WTC11 (cell line): ENCODE results near the gene NAA20. TPM values are rescaled to one million over a fixed set of nuclear protein-coding genes. Genes with fewer than 3 reads are reported as not detected.
A peak's percentile ranks its signal among the peaks of the same experiment; 100 is the strongest.

Source experiments
- ATAC-seq: fragments of 200-7000 bp; cut with Tn5 transposase; 2 replicates; pipeline ENCODE4 v1.10.0; 2021; ENCODE audit warnings: mild to moderate bottlenecking, moderate library complexity
- CTCF ChIA-PET: fragments of 300-600 bp; sonication (Branson Sonifier 250); formaldehyde crosslinking; loops from one replicate; lab custom pipeline; 2021; ENCODE audit warnings: antibody characterized with exemption; lab: Charles Lee
- POLR2A ChIA-PET: fragments of 350-600 bp; sonication (Branson Sonifier 250); formaldehyde crosslinking; loops from one replicate; lab custom pipeline; 2021; ENCODE audit warnings: antibody characterized with exemption; lab: Charles Lee
- DNase-seq: peaks from one replicate; pipeline ENCODE4 v3.0.0; 2021; ENCODE audit warnings: low spot score
- H3K27ac Mint-ChIP-seq: 2 replicates; pipeline ENCODE4 v1.8.0; 2021; ENCODE audit warnings: mixed read lengths
- H3K27me3 Mint-ChIP-seq: 2 replicates; pipeline ENCODE4 v1.8.0; 2021; ENCODE audit warnings: low read depth, mild to moderate bottlenecking, moderate library complexity, mixed read lengths
- H3K36me3 Mint-ChIP-seq: 2 replicates; pipeline ENCODE4 v1.8.0; 2021; ENCODE audit warnings: mixed read lengths
- H3K4me1 Mint-ChIP-seq: 2 replicates; pipeline ENCODE4 v1.8.0; 2022; ENCODE audit warnings: mixed read lengths
- H3K4me3 Mint-ChIP-seq: 2 replicates; pipeline ENCODE4 v1.8.0; 2021; ENCODE audit warnings: mild to moderate bottlenecking, moderate library complexity, mixed read lengths
- H3K9me3 Mint-ChIP-seq: 2 replicates; pipeline ENCODE4 v1.8.0; 2021; ENCODE audit warnings: mixed read lengths
- CBFB ChIP-seq: sonication (generic); formaldehyde crosslinking; IDR thresholded peaks from 2 replicates; pipeline ENCODE4 v1.8.1; 2022; ENCODE audit warnings: mild to moderate bottlenecking, low read depth, missing genetic modification reagents
- ELF4 ChIP-seq: sonication (generic); formaldehyde crosslinking; IDR thresholded peaks from 2 replicates; pipeline ENCODE4 v1.8.1; 2022; ENCODE audit warnings: low read depth, mild to moderate bottlenecking, moderate library complexity, missing genetic modification reagents
- ESRRA ChIP-seq: sonication (generic); formaldehyde crosslinking; IDR thresholded peaks from 2 replicates; pipeline ENCODE4 v1.8.1; 2022; ENCODE audit warnings: mild to moderate bottlenecking, missing genetic modification reagents, borderline replicate concordance
- GABPB1 ChIP-seq: sonication (generic); formaldehyde crosslinking; IDR thresholded peaks from 2 replicates; pipeline ENCODE4 v1.8.1; 2023; ENCODE audit warnings: mild to moderate bottlenecking, missing genetic modification reagents
- GTF2I ChIP-seq: fragments of 250-450 bp; sonication (Bioruptor Pico); conservative IDR thresholded peaks from 2 replicates; pipeline ENCODE4 v1.4.0; 2021; ENCODE audit warnings: mild to moderate bottlenecking
- JAZF1 ChIP-seq: fragments of 250-450 bp; sonication (Bioruptor Pico); IDR thresholded peaks from 2 replicates; pipeline ENCODE4 v1.9.0; 2021; ENCODE audit warnings: moderate library complexity, mild to moderate bottlenecking, inconsistent platforms
- JUN ChIP-seq: sonication (generic); formaldehyde crosslinking; IDR thresholded peaks from 2 replicates; pipeline ENCODE4 v1.8.0; 2023; ENCODE audit warnings: mild to moderate bottlenecking, missing genetic modification reagents
- NFATC4 ChIP-seq: fragments of 250-450 bp; sonication (Bioruptor Pico); IDR thresholded peaks from 2 replicates; pipeline ENCODE4 v1.9.0; 2021; ENCODE audit warnings: mild to moderate bottlenecking
- NR3C1 ChIP-seq: sonication (generic); formaldehyde crosslinking; conservative IDR thresholded peaks from 2 replicates; pipeline ENCODE4 v1.8.1; 2023; ENCODE audit warnings: low read depth, mild to moderate bottlenecking, missing genetic modification reagents
- SP1 ChIP-seq: sonication (generic); formaldehyde crosslinking; conservative IDR thresholded peaks from 2 replicates; pipeline ENCODE4 v1.8.1; 2022; ENCODE audit warnings: missing genetic modification reagents
- TEAD4 ChIP-seq: sonication (generic); formaldehyde crosslinking; IDR thresholded peaks from 2 replicates; pipeline ENCODE4 v1.8.0; 2022; ENCODE audit warnings: mild to moderate bottlenecking, missing genetic modification reagents
- TP53 ChIP-seq: sonication (generic); formaldehyde crosslinking; IDR thresholded peaks from 2 replicates; pipeline ENCODE4 v1.8.1; 2023; ENCODE audit warnings: mild to moderate bottlenecking, missing genetic modification reagents
- ZNF138 ChIP-seq: sonication (generic); formaldehyde crosslinking; conservative IDR thresholded peaks from 2 replicates; pipeline ENCODE4 v1.8.1; 2022; ENCODE audit warnings: mild to moderate bottlenecking, moderate library complexity, missing genetic modification reagents
- ZNF232 ChIP-seq: sonication (generic); formaldehyde crosslinking; IDR thresholded peaks from 2 replicates; pipeline ENCODE4 v1.8.0; 2022; ENCODE audit warnings: mild to moderate bottlenecking, missing genetic modification reagents
- total RNA-seq: library from RNA; stranded (reverse); gene quantifications from 3 replicates; pipeline ENCODE4 v1.2.3, GENCODE V29; 2021
- TF ChIP-seq, protein P1 (sequence below): sonication (generic); formaldehyde crosslinking; IDR thresholded peaks from 2 replicates; pipeline ENCODE4 v1.8.1; 2023; ENCODE audit warnings: mild to moderate bottlenecking, missing genetic modification reagents
- TF ChIP-seq, protein P2 (sequence below): sonication (generic); formaldehyde crosslinking; IDR thresholded peaks from 2 replicates; pipeline ENCODE4 v1.8.1; 2022; ENCODE audit warnings: low read depth, missing genetic modification reagents, borderline replicate concordance
- TF ChIP-seq, protein P3 (sequence below): fragments of 250-450 bp; sonication (Bioruptor Pico); IDR thresholded peaks from 2 replicates; pipeline ENCODE4 v1.9.0; 2021; ENCODE audit warnings: moderate library complexity, mild to moderate bottlenecking, inconsistent platforms, borderline replicate concordance
- TF ChIP-seq, protein P4 (sequence below): sonication (generic); formaldehyde crosslinking; IDR thresholded peaks from 2 replicates; pipeline ENCODE4 v1.8.1; 2022; ENCODE audit warnings: missing genetic modification reagents, borderline replicate concordance
- TF ChIP-seq, protein P5 (sequence below): sonication (generic); formaldehyde crosslinking; IDR thresholded peaks from 2 replicates; pipeline ENCODE4 v1.8.1; 2023; ENCODE audit warnings: mild to moderate bottlenecking, missing genetic modification reagents, moderate library complexity

Gene NAA20
- total RNA-seq, 1 experiment from 2014 or later, result 34.0 TPM

DNA sequence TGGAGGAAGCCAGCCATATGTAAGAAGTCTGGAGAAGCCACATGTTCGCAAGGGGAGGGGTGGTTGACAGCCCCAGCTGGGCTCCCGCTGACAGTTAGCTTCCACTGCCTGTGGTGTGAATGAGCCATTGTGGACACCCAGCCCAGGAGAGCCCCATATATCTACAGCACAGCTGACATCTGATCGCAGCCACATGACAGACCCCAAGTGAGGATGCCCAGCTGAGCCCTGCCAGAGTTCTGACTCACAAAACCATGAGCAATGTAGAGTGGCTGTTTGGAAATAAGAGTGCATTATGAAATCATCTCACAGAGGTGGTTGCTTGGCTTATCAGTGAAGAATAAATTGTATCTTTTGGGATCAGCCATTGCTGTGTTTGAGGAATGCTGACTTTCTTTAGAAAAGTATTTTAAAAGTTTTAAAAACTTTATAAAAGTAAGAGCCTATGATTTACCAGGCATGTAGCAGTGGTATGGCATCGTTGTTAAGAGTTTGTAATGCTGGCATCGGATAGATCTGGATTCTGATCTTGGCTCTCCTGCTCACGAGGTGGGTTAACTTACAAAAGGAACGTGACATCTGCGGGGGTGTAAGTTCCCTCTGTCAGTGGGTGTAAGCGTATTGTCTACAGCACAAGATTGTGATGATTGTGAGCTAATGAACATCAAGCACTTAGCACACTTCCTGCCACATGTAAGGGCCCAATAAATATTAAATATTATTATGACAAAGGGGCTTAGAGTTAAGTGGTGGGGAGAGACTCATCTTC lies 59.3 kb downstream of the NAA20 start (continued):
- TF ChIP-seq, protein P1, sequence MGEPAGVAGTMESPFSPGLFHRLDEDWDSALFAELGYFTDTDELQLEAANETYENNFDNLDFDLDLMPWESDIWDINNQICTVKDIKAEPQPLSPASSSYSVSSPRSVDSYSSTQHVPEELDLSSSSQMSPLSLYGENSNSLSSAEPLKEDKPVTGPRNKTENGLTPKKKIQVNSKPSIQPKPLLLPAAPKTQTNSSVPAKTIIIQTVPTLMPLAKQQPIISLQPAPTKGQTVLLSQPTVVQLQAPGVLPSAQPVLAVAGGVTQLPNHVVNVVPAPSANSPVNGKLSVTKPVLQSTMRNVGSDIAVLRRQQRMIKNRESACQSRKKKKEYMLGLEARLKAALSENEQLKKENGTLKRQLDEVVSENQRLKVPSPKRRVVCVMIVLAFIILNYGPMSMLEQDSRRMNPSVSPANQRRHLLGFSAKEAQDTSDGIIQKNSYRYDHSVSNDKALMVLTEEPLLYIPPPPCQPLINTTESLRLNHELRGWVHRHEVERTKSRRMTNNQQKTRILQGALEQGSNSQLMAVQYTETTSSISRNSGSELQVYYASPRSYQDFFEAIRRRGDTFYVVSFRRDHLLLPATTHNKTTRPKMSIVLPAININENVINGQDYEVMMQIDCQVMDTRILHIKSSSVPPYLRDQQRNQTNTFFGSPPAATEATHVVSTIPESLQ (CRISPR knock-in tag), result no peak
- no peak for TF ChIP-seq TP53 (CRISPR knock-in tag)
- TF ChIP-seq TEAD4 (CRISPR knock-in tag), result no peak
- TF ChIP-seq, protein P2, sequence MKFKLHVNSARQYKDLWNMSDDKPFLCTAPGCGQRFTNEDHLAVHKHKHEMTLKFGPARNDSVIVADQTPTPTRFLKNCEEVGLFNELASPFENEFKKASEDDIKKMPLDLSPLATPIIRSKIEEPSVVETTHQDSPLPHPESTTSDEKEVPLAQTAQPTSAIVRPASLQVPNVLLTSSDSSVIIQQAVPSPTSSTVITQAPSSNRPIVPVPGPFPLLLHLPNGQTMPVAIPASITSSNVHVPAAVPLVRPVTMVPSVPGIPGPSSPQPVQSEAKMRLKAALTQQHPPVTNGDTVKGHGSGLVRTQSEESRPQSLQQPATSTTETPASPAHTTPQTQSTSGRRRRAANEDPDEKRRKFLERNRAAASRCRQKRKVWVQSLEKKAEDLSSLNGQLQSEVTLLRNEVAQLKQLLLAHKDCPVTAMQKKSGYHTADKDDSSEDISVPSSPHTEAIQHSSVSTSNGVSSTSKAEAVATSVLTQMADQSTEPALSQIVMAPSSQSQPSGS (CRISPR knock-in tag), result no peak
- no peak for TF ChIP-seq JUN
- TF ChIP-seq, protein P3, sequence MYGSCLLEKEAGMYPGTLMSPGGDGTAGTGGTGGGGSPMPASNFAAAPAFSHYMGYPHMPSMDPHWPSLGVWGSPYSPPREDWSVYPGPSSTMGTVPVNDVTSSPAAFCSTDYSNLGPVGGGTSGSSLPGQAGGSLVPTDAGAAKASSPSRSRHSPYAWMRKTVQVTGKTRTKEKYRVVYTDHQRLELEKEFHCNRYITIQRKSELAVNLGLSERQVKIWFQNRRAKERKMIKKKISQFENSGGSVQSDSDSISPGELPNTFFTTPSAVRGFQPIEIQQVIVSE, result no peak
- TF ChIP-seq GTF2I (CRISPR knock-in tag), result no peak
- TF ChIP-seq ZNF138, result no peak
- TF ChIP-seq SP1 (CRISPR knock-in tag), result no peak
- no peak for TF ChIP-seq ELF4 (CRISPR knock-in tag)
- TF ChIP-seq JAZF1 (CRISPR knock-in tag), result no peak

DNA sequence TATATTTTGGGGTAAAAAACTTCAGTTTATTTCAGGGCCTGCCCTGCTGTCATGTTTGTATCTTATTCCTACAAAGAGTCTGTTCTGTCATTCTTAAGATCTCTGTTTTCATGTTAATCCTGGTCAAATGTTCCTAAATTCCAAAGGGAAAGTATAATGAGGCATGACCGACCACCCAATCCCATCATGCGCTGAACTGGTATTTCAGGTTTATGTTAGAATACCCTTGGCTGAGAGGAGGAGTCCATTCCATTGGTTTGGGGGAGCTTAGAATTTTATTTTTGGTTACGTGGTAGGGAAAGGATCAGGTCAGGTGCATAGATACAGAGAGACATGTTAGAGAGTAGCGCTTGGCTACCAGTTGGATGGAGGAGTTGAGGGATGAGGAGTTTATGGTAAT lies 60.9 kb downstream of the NAA20 start:
- H3K36me3 Mint-ChIP-seq, result no peaks in the 10 kb centered on the region
- no peaks in the 10 kb centered on the region for H3K9me3 Mint-ChIP-seq
- ChIA-PET POLR2A (no interaction called here), CTCF (no interaction called here)
- no peak for DNase-seq
- no peak overlapping the region for H3K4me3 Mint-ChIP-seq
- no peaks in the 10 kb centered on the region for H3K27me3 Mint-ChIP-seq
- no peak for TF ChIP-seq NFATC4 (CRISPR knock-in tag)
- TF ChIP-seq, protein P4, sequence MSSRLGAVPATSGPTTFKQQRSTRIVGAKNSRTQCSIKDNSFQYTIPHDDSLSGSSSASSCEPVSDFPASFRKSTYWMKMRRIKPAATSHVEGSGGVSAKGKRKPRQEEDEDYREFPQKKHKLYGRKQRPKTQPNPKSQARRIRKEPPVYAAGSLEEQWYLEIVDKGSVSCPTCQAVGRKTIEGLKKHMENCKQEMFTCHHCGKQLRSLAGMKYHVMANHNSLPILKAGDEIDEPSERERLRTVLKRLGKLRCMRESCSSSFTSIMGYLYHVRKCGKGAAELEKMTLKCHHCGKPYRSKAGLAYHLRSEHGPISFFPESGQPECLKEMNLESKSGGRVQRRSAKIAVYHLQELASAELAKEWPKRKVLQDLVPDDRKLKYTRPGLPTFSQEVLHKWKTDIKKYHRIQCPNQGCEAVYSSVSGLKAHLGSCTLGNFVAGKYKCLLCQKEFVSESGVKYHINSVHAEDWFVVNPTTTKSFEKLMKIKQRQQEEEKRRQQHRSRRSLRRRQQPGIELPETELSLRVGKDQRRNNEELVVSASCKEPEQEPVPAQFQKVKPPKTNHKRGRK (CRISPR knock-in tag), result no peak
- no peak for TF ChIP-seq ZNF232 (CRISPR knock-in tag)
- no peak for TF ChIP-seq ESRRA (CRISPR knock-in tag)
- no peak for TF ChIP-seq NR3C1 (CRISPR knock-in tag)
- no peak for TF ChIP-seq CBFB (CRISPR knock-in tag)
- 0 out of 2 replicates have a peak overlapping the region, but pooled peaks have one; percentile 21 for H3K27ac Mint-ChIP-seq
- peak; percentile 74 for ATAC-seq
- H3K4me1 Mint-ChIP-seq, result peaks cover 28% of the 10 kb centered on the region

DNA sequence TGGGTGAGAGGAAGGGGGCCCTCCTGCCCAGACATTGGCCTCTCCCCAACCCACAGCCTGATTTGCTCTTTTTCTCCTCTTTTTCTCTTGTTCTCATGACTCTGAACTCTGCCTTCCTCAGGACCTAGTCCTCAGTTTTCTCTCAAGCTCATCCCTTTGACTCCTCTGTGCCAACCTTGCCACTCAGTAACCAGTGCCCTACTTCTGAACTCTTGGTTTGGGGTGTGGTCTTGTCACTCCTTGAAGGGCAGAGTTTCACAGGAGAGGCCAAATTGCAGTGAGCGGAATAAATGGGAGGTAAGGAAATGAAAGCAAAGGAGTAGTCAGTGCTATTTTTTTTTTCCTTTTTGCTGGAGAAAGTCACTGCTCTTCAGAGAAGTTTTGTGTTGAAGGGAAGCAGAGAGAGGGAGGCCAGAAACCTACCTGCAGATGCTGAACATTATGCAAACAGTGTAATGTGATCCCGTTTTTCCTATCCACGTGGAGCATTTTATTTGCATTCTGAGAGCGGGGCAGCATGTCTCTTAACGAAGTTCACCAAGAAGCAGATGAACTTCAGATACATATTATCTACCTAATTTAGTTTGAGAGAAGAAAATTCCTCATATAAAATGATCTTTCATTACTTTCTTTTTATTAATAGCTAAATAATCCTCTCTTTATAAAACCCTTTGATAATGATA lies 62.1 kb downstream of the NAA20 start:
- Mint-ChIP-seq H3K36me3 (no peaks in the 10 kb centered on the region), H3K27me3 (no peaks in the 10 kb centered on the region), H3K4me3 (peak overlapping the region; percentile 3; the same call in 1 of the 2 replicates), H3K9me3 (no peaks in the 10 kb centered on the region), H3K27ac (no peak overlapping the region; the same call in 1 of the 2 replicates), H3K4me1 (peaks cover 30% of the 10 kb centered on the region)
- POLR2A ChIA-PET, result no interaction called here
- TF ChIP-seq, protein P5, sequence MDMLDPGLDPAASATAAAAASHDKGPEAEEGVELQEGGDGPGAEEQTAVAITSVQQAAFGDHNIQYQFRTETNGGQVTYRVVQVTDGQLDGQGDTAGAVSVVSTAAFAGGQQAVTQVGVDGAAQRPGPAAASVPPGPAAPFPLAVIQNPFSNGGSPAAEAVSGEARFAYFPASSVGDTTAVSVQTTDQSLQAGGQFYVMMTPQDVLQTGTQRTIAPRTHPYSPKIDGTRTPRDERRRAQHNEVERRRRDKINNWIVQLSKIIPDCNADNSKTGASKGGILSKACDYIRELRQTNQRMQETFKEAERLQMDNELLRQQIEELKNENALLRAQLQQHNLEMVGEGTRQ, result 0 out of 2 replicates have a peak, but pooled peaks have one; percentile 10
- TF ChIP-seq GABPB1, result no peak
- TF ChIP-seq, protein P2 (CRISPR knock-in tag), result no peak
- CTCF ChIA-PET, result no interaction called here
- ATAC-seq (no peak), DNase-seq (no peak)
